Mucosa of rectum (tissue), 2 donors: ENCODE results near the gene EVL.

Source experiments
- H3K27ac ChIP-seq, 2 donors: one replicate each; pipeline ENCODE4 v1.7.0; 2013; ENCODE audit warnings: inconsistent platforms in 2 of 2, low read depth in 2 of 2, low read length in 2 of 2
- H3K27me3 ChIP-seq, 2 donors: one replicate each; pipeline ENCODE4 v1.7.0; 2013; ENCODE audit warnings: low read length in 2 of 2; ENCODE audit not compliant: control insufficient read depth in 2 of 2, insufficient read depth in 2 of 2
- H3K36me3 ChIP-seq, 2 donors: one replicate each; pipeline ENCODE4 v1.7.0; 2013; ENCODE audit warnings: low read length in 2 of 2; ENCODE audit not compliant: control insufficient read depth in 2 of 2, insufficient read depth in 2 of 2
- H3K4me1 ChIP-seq, 2 donors: one replicate each; pipeline ENCODE4 v1.7.0; 2013; ENCODE audit warnings: low read length in 2 of 2, mild to moderate bottlenecking in 1 of 2; ENCODE audit not compliant: control insufficient read depth in 2 of 2, insufficient read depth in 2 of 2
- H3K4me3 ChIP-seq, 2 donors: one replicate each; pipeline ENCODE4 v1.7.0; 2013; ENCODE audit warnings: low read length in 2 of 2
- H3K9ac ChIP-seq, 2 donors: one replicate each; pipeline ENCODE4 v1.7.0; 2013; ENCODE audit warnings: low read length in 2 of 2, low read depth in 1 of 2, mild to moderate bottlenecking in 1 of 2
- H3K9me3 ChIP-seq, 2 donors: one replicate each; pipeline ENCODE4 v1.7.0; 2013; ENCODE audit warnings: low read length in 2 of 2; ENCODE audit not compliant: control insufficient read depth in 2 of 2
- donor health status: healthy.
- donor health status: Normal muscosa, but diverticular disease.

EVL gene

DNA sequence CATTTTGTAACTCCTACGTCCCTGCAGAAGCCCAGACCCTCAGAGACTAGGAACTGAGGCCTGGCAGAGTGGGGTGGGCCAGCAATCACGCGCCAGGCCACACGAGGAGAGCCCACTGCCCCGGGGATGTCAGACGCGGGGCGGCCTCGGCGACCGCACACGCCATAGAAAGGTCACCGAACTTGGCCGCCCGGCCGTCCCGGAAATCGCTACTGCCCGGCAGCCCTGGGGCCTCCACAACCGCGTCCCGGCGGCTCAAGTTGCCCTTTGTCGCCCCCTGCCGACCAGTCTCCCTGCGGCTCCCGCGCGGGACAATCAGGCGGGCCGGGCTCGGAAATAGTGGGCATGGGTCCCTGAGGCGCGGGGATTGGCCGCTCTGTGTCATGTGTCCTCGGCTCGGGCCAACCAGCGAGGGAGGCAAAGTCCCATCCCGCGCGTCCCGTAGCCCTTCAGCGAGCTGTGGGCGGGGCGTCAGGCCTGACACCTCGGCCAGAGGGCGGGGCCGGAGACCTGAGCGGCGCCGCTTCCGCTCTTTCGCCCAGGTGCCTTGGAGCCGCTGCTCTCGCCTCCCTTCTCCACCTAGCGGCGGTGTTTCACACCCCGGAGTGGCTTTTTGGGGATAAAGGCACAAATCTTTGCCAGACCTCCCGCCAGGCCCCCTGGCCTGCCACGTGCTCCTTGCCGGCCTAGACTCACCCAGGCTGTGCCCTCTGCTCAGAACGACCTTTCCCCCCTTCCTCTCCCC lies 127.6 kb downstream of the EVL start:
- H3K9me3 ChIP-seq = no peaks in the 10 kb centered on the region
- H3K9ac ChIP-seq = peak overlapping the region; percentile 76 to 92
- H3K4me3 ChIP-seq = peak overlapping the region; percentile 69 to 70
- H3K27me3 ChIP-seq = no peaks in the 10 kb centered on the region
- H3K4me1 ChIP-seq = peaks cover 18 to 19% of the 10 kb centered on the region in 2 donors
- no peaks in the 10 kb centered on the region for H3K36me3 ChIP-seq
- peak overlapping the region; percentile 86 to 89 for H3K27ac ChIP-seq
